ENCODE measurements around the gene SALL4. TPM values are rescaled to one million over a fixed set of nuclear protein-coding genes. Genes with fewer than 3 reads are reported as not detected.

Gene SALL4
- total and polyA plus RNA-seq, 2 donors (not counting 3 experiments of a cell fraction or from before 2014, with no cell fraction given): 1.3 to 1.9 TPM

- H3K27ac ChIP-seq (ENCODE audit: insufficient read depth, low read depth, low read length): no peak overlapping the region
- H4K20me1 ChIP-seq (replicated peaks; ENCODE audit: control insufficient read depth, extremely low read depth, insufficient read depth, low read length): no peaks in the 10 kb centered on the region
- ChIA-PET CTCF (no interaction called here), POLR2A (no interaction called here)
- no TSS peak for BruUV-seq (replicated peaks)
- H3K9ac ChIP-seq (replicated peaks; ENCODE audit: extremely low read depth, insufficient read depth, low read length): no peak overlapping the region
- intact Hi-C loops (cut with micrococcal nuclease) (no loop called here), dilution Hi-C loops (cut with MboI; ENCODE audit: extremely low pct_ligation_motif_present, low sequenced_read_pairs) (no loop called here)
- H3K4me3 ChIP-seq (replicated peaks in 1 of 3; ENCODE audit: insufficient read depth in 1 of 3, low read depth in 1 of 3, low read length in 3 of 3): no peak overlapping the region
- DNase-seq (ENCODE audit: low read depth, low spot score) (no peak), FAIRE-seq (no peak)
- H3K36me3 ChIP-seq (ENCODE audit: control insufficient read depth in 2 of 2, extremely low read depth in 1 of 2, insufficient read depth in 2 of 2, low read length in 2 of 2): no peaks in the 10 kb centered on the region
- no peaks in the 10 kb centered on the region for H3K9me3 ChIP-seq (replicated peaks; ENCODE audit: control insufficient read depth, insufficient read depth, low read length)
- TF ChIP-seq JUN (IDR thresholded peaks at IDR 0.05; ENCODE audit: borderline replicate concordance, insufficient read depth, insufficient read length, low read depth) (no peak), MYC (IDR thresholded peaks at IDR 0.05; ENCODE audit: low read depth, low read length) (no peak), POLR2A (IDR thresholded peaks at IDR 0.05; ENCODE audit: low read depth, low read length) (no peak), EZH2 (IDR thresholded peaks at IDR 0.05; ENCODE audit: borderline replicate concordance, low read depth, low read length, severe bottlenecking) (no peak), CTCF (IDR thresholded peaks at IDR 0.05; ENCODE audit: extremely low read depth in 1 of 2, insufficient read depth in 1 of 2, low read depth in 1 of 2, low read length in 2 of 2) (no peak), MAX (IDR thresholded peaks at IDR 0.05; ENCODE audit: insufficient read depth, insufficient read length) (no peak), POLR2AphosphoS5 (IDR thresholded peaks at IDR 0.05; ENCODE audit: insufficient read depth, low read depth, low read length) (no peak), GATA2 (IDR thresholded peaks at IDR 0.05; ENCODE audit: insufficient read depth, insufficient read length, low read depth, low read length) (no peak), FOS (IDR thresholded peaks at IDR 0.05; ENCODE audit: borderline replicate concordance, insufficient read depth, low read length) (no peak)
- H3K79me2 ChIP-seq (ENCODE audit: control insufficient read depth, insufficient read depth, low read length): no peaks in the 10 kb centered on the region
- no peak overlapping the region for H2AFZ ChIP-seq (ENCODE audit: low read depth, low read length)
- peaks cover 2 to 3% of the 10 kb centered on the region in 2 experiments for H3K27me3 ChIP-seq (ENCODE audit: control insufficient read depth in 2 of 2, insufficient read depth in 2 of 2, low read length in 2 of 2)
- no peak overlapping the region for H3K4me2 ChIP-seq (ENCODE audit: insufficient read depth, low read length)
- no peaks in the 10 kb centered on the region for H3K4me1 ChIP-seq (ENCODE audit: control insufficient read depth, extremely low read depth, insufficient read depth, low read length)
- no peaks in the 10 kb centered on the region for H3K9me1 ChIP-seq (replicated peaks; ENCODE audit: control insufficient read depth, extremely low read depth, insufficient read depth, low read length)
These were observed 13.2 kb upstream of the SALL4 start for GRCh38 chr20:51815383-51816076.

All from endothelial cell of umbilical vein (primary cell).